ENCODE measurements around the gene NLRC4.
"Not testable (repeated sequence)": the region's sequence is repeated elsewhere in the genome, so short reads cannot be mapped to it uniquely, and the experiment has no call there.

Gene NLRC4

DNA sequence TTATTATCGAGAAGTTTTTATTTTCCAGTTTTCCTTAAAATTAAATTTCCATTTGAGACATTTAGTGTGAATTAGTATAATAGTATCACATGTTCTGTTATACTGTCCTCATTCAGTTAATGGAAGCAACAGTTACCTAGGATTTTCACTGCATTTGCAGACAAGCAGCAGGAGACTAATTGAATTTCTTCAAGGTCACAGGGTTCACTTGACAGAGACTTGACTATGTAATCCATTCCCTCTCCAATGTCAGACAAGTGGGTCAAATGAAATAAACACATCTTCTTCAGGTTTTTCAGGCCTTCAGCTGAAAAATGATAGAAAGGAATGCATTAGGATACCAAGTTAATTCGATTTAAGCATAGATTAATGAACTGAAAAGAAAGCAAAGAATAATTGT lies 26.7 kb downstream of the NLRC4 start:
- no peak for DNase-seq

DNA sequence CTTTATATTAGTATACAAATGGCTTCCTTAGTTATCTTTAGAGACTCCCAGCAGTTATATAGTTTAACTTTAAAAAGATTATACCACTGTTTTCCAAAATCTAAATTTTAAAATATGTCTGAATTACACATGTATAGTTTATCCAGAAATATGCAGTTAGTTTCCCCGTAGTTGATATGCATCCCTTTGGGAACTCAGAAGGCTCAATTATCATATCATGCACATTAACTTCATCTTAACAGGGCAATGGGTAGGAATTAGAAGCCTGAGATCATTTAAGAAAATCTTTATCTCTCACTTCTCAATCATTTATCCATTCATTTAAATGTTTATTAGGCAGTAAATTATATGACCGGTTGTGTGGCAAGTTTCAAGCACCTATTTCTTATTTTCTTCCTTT lies 27.2 kb downstream of the NLRC4 start:
- DNase-seq = no peak

DNA sequence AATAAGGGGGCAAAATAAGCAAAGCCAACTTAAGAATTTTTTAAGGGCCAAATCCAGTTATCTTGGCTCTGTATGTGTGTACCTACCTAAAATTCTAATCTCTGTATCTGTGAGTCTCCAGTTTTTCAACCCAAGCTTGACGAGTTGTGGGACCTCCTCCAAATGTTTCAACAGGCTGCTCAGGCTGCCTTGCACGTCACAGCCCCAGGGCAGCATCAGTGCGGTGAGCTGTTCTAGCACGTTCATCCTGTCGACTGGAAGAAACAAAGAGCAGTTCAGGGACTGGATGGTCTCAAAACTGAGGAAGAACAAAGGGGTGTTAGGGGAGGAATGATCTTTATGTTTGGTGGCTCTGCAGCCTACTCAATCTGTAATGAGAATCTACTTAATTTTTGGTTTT lies 29.4 kb downstream of the NLRC4 start:
- no peak for DNase-seq

DNA sequence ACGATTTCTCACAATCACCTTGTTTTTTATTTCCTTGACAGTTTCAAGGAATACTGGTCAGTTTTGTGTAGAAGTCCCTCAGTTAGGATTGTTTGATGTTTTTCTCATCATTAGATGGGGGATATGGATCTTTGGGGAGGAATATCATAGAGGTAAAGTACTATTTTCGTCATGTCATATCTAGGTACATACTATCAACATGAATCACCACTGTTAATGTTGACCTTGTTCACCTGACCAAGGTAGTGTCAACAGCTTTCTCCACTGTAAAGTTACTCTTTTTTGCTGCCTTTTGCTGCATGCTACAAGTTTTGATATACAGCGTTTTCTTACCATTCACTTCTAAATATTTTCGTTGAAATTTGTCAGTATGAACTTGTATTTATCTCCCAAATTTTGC lies 32.7 kb downstream of the NLRC4 start:
- no peak for DNase-seq

DNA sequence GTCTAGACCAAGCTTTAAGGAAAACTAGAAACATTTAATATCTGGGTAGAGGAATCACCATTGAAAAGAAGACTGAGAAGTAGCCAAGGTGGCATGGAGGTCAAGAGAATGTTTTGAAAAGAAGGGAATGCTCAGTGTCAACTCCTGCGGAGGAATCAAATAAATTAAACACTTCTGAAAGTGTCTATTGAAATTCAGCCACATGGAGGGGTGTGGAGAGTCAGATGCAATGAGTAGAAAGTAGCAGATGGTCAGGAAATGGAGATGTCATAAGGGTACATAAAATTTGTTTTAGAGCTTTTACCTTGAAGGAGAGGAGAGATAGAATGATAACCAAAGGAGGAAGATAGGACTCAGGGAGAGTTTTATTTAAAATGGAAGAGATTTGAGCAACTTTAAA lies 35.1 kb downstream of the NLRC4 start:
- DNase-seq = no peak

DNA sequence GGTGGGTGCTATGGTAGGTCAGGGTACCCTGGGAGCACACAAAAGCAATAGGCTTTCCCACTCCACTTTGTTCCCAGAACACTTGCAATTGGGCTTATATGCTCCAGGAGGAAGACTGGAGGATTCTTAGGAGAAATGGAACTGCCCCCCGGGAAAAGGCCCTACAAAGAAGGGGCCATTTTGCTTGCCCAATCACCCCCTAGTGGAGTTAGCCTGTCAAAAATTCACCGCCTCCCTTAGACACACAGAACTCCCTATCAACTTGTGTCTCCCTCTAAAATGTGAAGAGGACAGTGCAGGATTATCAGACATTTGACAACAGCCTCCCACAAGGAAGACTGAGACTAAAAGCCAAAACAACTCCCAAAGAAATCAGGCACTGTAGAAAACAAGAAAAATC lies 36.5 kb downstream of the NLRC4 start:
- DNase-seq = no peak

DNA sequence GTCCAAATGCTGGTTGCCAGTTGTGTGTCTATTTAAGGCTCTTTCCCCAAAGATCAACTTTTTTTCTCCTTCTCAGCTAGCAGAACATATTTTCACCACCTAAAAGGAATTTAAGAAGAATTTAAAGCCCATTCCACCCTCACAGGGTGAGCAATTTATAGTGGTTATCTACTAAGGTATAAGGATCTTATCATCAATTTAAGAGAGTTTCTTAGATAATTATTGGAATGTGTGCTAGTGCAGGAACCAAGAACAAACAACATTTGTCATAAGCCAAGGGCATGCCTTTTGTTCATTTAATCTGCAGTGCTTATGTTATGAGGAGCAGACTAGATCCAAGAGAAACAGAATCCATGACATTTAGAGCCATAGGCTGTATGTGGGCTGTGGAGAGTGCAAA lies 37.2 kb downstream of the NLRC4 start:
- DNase-seq = no peak

DNA sequence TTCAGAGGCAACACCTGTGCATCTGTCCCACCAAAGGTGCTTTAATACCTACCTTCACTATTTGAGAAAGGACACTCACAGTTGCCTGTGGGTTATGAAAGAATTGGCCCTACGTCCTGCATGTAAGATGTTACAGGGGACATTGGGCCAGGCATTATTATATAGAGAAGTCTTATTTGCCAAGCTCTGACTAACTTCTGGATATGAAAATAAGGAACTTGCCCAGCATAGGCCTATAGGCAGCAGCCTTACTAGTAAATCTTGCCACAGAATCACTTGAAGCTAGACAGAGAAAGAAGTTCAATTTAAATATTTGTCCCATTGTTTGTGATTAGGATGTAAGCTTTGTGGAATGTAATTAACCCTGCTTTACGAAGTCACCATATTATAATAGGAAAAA lies 41.7 kb downstream of the NLRC4 start:
- DNase-seq = no peak

DNA sequence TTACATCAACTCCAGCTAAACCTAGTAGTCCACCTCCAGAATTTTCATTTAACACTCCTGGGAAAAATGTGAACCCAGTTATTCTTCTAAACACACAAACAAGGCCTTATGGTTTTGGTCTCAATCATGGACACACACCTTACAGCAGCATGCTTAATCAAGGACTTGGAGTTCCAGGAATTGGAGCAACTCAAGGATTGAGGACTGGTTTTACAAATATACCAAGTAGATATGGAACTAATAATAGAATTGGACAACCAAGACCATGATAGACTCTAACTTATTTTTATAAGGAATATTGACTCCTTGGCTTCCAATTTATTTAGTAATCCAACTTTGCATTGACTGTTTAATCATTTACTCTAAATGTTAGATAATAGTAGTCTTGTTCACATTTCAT lies 44.2 kb downstream of the NLRC4 start:
- no peak for DNase-seq

DNA sequence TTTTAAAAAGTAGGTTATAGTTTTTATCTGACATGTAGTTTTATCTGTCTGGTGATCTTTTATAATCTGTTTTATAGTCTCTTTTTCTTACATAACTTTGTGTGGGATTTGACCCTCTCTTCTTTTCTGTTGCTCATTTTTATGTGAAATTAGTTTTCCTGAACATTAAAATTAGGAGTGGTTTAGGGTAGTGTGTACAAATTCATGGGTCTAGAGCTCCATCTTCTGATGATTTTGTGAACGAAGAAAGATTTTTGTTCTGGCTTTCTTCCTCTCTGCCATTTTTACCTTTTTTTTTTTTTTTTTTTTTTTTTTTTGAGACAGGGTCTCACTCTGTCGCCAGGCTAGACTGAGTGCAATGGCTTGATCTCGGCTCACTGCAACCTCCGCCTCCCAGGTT lies 52.4 kb downstream of the NLRC4 start:
- DNase-seq = no peak

DNA sequence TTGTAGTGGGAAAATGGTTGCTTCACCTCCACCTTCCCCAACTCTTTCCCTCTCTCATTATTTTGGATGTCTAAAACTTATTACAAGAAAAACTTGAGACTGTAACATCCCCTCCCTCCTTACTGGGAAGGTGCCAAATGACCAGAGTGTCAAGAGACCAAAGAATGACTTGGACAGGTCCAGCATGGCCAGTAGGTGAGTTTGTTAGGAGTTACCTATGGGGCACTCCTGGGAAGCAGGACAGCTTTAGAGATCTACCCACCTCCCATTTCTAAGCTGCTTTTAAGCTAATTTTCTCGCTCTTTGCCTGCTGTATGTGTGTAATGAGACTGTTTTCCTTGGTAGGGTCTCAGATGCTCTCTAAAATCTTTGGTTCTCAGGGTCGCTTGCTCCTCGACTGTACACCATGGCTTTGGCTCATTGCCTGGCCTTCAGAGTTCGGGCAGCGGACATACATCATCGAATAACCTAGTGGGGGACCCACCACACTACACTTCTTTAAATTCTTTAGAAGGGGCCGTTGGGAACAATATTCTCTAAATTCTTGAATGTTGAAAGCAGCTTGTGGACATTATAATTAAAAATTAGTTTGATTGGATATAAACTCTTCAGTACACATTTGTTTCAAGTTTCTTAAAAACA lies 53.8 kb downstream of the NLRC4 start:
- no peak for DNase-seq

DNA sequence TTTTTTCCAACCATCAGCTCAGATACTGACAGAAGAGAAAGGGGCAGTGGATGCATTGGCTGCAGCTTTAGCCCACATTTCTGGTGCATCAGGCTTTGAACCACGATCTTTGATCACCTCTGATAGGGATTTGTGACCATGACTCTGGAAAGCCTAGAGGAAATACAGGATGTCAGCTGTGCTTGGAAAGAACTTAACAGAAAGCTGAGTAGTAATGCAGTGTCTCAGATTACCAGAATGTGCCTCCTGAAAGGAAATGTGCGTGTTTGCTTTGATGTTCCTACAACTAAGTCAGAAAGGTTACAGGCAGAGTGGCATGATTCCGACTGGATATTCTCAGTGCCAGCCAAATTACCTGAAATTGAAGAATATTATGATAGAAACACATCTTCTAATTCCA lies 61.3 kb downstream of the NLRC4 start:
- not testable (repeated sequence) for DNase-seq

DNA sequence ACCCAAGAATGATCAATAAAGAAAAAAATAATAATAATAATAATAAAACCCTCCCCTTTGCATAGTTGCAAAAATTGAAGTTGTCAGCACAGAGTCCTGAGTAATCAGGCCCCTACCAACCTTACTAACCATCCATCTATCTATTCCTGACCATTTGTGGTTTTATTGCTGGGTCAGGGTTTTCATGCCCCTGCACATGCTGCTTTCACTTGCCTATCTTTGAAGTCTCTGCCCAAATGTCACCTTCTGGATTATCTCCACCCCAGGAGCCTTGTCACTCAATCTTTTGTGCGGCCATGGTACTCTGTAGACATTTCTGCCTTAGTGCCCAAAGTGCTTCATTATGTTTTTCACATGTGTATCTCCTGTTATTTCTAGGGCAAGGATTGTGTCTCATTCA lies 63.9 kb downstream of the NLRC4 start:
- no peak for DNase-seq

DNA sequence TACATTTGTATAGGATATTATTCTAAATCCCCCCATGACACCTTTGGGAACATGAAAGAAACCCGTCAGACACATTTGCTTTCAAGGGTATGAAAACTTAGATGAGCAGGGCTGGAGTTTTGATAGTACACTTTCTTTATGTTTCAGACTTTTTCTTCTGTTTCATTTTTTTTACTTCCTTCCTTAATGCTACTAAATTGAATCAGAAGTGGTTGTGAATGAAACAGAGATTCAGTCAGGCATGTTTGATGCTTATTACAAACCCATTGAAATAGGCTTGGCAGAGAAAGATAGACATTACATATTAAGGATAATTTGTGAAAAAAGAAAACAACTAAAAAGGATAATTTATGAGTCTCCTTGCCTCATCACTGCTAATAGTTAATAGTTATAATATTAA lies 72.3 kb downstream of the NLRC4 start:
- DNase-seq = no peak

DNA sequence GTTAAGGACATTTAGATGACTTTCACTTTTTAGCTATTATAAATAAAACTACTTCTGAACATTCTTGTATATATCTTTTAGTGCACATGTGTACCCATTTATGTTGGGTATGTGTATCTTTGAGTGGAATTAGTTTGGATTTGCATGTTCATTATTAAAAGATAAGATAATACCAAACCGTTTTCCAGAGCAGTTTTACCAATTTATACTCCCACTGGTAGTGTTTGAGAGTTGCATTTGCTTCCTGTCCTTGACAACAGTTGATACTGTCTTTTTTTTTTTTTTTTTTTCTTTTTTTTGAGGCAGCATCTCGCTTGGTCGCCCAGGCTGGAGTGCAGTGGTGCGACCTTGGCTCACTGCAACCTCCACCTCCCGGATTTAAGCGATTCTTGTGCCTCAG lies 75.7 kb downstream of the NLRC4 start:
- no peak for DNase-seq

DNA sequence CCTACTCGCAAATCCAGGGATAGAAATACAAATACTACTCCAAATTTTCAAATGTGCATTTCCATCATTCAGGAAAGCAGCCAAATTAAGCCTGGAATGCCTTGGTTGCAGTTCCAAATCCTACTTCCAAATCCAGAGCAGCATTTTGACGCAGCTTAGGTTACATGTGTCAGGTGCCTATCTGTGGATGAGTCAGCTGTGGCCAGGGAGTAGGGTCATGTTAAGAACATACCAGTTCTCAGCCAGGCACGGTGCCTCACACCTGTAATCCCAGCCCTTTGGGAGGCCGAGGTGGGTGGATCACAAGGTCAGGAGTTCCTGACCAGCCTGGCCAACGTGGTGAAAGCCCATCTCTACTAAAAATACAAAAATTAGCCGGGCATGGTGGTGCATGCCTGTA lies 82.0 kb downstream of the NLRC4 start:
- no peak for DNase-seq
